Activated naive CD4-positive, alpha-beta T cell (primary cell): ENCODE data around the gene PIK3CB.
"Not testable (repeated sequence)": the region's sequence is repeated elsewhere in the genome, so short reads cannot be mapped to it uniquely, and the experiment has no call there.

ENCODE experiments used
- DNase-seq, 4 experiments: peaks; one replicate each; lab custom pipeline; 2025; lab: John Stamatoyannopoulos, UW

Gene PIK3CB

DNA sequence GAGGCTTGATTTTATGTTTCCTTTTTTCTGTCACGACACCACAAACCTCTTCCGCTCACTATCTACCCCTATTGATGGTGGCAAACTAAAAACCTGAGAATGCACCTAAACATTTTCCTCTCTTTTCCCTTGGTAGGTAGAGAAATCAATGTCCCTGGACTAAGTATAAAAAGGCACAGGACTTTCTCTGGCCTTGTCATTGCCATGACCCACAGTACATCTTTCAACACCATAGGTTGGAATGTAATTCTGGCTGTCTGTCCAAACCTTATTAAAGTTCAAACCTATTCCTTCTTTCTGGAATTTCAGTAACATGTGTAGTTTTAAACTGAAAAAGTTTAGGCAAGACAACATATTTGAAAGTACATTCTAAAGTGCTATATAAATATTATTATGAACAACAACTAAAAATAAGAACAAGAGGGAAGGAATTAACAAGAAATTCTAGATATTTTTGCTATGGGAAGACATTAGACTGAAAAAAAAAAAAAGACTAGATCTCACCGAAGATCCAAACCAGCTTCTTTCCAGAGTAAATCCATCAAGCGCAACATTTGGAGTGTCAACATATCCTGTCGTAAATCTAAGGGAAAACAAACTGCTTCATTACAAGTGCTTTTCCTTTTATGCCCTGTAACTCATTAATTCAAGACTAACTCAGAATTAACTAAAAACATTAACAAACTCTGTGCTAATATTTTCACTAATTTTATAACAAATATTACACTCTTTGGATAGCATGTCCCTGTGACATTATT, 153.1 kb downstream of the PIK3CB start:
- no peak for DNase-seq

DNA sequence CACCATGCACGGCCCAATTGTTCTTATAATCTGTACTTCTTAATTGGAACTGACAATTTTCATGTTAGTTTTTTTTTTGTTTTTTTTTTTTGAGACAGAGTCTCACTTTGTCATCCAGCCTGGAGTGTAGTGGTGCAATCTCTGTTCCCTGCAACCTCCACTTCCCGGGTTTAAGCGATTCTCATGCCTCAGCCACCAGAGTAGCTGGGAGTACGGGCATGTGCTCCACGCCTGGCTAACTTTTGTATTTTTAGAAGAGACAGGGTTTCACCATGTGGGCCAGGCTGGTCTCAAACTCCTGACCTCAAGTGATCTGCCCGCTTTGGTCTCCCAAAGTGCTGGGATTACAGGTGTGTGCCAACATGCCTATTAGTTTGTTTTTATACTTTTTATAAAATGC, 153.8 kb downstream of the PIK3CB start:
- not testable (repeated sequence) for DNase-seq

DNA sequence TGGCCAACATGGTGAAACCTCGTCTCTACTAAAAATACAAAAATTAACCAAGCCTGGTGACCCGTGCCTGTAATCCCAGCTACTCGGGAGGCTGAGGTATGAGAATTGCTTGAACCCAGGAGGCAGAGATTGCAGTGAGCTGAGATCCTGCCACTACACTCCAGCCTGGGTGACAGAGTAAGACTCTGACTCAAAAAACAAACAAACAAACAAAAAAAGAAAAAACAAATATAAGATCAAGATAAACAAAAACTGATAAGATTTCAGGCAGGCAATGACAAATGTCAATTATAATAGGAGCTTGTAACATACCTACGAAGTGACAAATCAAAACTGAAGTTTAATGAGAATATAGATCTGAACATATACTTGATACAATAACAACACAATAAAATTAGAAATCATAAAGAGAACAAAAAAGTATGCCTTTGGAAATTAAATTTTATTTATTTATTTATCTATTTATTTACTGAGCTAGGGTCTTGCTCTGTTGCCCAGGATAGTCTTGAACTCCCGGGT, 155.8 kb downstream of the PIK3CB start:
- DNase-seq = no peak

DNA sequence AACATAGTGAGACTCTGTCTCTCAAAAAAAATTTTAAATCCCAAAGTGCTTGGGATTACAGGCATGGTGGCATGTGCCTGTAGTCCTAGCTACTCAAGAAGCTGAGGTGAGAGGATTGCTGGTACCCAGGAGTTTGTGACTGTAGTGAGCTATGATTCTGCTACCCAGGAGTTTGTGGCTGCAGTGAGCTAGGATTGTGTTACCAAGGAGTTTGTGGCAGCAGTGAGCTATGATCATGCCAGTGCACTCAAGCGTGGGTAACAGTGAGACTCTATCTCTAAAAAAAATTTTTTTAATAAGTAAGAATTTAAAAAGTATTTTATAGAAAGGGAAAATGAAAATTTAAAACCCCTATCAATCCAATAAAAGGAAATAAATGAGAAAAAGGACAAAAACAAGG, 156.6 kb downstream of the PIK3CB start:
- no peak for DNase-seq

DNA sequence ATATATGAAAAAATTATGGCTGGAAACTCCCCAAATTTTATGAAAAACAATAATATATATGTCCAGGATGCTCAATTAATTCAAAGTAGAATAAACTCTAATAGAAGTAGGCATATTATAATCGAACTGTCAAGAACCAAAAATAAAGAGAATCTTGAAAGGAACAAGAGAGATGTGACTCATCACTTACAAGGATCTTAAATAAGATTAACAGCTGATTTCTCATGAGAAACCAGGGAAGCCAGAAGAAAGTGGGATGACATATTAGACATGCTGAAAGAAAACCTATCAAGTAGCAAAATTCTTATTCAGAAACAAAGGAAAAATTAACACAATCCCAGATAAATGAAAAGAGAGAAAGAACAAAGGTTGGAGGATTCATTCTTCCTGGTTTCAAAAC, 159.3 kb downstream of the PIK3CB start:
- DNase-seq = no peak

DNA sequence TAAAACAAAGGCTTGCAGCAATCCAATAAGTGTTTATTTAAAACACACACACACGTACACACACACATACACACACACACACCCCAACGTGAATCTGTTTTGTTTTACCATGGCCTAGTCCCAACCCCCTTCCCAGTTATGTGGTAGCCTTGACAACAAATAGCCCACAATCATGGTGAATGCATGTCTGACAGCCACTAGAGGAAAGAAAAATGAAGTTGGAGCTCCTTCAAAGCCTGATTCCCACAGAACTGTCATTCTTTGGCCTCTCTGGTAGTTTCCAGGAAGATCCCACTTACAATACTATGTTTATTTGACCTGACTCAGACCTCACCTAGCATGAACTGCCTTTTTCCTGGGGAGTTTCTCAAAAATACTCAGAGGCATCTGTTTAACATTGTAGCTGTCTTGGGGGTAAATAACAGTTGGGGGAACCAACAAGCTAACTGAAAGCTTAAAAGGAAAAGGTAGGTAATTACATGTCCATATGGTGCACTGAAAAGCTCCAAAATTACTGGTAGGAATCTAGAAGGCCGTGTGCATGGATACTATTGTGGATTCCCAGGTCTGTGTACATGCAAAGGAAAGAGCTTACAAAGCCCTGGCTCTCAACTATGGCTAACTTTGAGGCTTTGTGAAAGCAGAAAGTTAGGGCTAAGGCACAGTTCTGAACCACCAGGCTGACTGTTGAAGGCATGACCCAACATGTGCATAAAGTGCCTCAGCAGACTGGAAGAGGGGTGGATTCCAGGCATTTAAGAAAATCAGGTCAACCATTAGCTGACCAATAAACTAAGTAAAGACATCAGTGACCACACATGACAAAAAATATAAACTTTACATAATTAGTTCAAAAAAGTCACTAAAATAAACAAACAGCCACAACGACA, 160.8 kb downstream of the PIK3CB start:
- no peak for DNase-seq

DNA sequence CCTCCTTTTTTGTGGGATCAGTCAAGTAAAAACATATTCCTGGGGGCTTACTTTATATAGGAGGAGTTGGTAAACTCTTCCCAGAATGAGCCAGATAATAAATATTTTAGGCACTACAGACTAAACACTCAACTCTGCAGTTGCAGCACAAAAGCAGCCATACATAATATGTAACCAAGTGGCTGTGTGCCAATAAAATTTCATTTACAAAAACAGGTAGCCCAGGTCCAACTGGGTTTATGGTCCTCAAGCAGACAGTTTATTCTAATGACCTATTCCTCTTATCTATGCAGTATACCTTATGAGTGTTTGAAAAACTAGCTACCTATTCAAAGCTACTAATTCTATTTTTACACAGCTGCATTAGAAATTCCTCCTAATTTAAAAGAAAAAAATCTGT, 164.3 kb downstream of the PIK3CB start:
- DNase-seq = no peak

DNA sequence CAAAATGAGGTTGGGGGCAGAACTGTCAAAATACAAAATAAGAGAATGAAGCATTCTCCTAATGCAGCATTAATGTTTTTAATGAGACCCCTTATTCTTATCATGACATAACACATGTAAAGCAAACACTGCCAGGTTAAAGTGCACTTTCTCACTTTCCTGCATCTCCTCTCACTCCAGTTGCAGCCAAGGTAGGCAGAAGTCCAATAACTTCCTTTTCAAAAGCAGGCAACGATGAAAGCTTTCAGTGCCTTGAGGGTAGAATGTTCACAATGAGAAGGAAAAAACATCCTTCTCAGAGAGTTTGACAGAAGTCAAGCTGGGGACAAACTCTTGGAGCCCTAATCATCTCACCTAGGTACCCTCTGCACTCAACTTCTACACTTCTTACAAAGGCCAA, 166.6 kb downstream of the PIK3CB start:
- DNase-seq = no peak

DNA sequence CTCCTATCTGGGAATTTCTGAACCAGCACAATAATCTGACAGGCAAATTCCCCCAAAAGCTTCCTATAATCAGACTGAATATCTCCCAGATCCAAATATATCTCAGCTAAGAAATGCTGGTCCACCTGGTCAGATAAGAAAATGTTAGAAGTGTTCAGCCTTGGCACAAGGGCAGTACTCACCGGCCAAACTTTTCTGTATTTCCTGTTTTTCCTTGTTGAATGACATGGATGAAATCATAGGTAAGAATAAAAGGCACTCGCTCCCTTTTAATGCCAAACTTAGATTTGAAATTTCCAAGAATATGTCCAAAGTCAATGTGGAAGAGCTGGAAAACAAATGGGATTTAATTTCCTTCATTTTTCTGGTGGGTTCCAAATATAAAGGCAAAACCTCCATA, 177.2 kb downstream of the PIK3CB start:
- no peak for DNase-seq

DNA sequence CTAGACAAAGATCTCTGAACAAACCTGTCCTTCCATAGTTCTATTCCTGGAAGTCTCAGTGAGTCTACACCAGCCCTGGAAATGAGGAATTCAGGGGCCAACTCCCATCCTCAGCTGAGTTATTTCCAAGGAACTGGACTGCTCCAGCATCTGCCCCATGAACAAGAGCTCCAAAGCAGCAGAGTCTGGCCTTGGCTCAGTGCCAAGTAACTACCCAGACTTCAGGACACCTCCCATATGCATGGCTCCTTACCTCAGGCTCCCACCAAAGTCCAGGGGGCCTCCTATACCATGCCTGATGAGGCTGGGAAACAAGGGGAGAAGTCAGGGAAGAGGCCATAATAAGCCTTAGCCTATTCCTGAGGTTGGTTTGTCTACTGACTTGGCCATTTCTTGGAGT, 181.2 kb downstream of the PIK3CB start:
- no peak for DNase-seq

DNA sequence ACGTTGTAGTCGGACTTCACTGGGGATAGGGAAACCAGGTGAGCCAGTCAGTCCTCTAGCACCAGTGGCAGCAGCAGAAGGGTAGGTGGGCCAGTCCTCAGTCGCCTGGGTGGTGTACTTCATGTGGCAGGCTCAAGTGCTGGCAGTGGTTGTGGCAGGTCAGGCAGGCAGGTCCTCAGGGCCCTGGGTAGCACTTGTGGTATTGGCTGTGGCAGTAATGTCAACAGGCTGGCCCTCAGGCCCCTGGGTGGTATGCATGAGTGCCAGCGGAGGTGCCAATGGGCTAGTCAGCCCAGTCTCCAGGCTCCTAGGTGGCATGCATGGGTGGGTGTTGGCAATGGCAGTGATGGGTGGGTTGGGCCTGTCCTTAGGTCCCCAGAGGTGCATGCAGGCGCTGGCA, 185.6 kb downstream of the PIK3CB start:
- DNase-seq = no peak

DNA sequence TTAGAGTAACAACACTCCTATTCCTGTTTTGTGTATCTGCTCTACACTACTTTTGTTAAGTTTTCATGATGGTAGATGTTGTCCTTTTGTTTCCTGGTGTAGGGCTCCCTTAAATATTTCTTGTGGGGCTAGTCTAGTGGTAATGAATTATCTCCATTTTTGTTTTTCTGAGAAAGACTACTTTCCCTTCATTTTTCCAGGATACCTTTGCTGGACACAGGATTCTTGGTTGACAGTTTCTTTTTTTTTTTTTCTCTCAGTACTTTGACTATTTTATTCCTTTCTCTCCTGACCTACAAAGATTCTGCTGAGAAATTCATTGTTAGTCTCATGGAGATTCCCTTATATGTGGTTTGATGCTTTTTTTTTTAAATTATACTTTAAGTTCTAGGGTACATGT, 188.2 kb downstream of the PIK3CB start:
- DNase-seq = no peak

DNA sequence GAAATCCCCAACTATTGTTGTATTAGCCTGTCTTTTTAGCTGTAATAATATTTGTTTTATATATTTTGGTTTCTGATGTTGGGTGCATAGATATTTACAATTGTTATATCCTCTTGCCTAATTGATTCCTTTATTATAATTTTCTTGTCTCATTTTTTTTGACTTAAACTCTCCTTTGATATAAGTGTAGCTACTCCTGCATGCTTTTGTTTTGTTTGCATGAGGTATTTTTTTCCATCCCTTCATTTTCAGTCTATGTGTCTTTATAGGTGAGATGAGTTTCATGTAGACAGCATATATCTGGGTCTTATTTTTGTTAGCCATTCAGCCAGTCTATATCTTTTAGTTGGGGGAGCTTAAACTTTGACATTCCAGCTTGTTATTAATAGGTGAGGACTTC, 188.7 kb downstream of the PIK3CB start:
- no peak for DNase-seq

DNA sequence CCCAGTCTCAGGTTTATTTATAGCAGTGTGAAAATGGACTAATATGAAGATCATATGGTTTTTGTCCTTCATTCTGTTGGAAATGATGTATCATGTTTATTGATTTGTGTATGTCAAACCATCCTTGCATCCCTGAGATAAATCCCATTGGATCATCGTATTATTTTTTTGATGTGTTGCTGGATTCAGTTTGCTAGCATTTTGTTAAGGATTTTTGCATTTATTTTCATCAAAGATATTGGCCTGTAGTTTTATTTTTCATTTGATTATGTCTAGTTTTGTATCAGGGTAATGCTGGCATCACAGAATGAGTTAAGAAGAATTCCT, 191.8 kb downstream of the PIK3CB start:
- no peak for DNase-seq

DNA sequence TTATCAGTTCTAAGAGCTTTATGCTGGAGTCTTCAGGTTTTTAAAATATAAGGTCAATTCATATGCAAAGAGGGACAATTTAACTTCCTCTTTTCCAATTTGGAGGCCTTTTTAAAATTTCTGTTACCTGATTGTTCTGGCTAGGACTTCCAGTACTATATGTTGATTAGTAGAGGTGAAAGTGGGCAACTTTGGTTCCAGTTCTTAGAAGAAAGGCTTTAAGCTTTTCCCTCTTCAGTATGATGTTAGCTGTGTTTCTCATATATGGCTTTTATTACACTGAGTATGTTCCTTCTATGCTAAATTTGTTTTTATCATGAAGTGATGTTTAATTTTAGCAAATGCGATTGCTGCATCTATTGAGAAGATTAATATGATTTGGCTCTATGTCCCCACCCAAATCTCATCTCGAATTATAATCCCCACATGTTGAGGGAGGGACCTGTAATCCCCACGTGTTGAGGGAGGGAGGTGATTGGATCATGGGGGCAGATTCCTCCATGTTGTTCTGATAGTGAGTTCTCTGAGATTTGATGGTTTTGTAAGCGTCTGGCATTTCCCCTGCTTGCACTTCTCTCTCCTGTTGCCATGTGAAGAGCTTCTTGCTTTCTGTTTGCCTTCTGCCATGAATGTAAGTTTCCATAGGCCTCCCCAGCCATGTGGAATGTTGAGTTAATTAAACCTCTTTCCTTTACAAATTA, 192.4 kb downstream of the PIK3CB start:
- DNase-seq = no peak

DNA sequence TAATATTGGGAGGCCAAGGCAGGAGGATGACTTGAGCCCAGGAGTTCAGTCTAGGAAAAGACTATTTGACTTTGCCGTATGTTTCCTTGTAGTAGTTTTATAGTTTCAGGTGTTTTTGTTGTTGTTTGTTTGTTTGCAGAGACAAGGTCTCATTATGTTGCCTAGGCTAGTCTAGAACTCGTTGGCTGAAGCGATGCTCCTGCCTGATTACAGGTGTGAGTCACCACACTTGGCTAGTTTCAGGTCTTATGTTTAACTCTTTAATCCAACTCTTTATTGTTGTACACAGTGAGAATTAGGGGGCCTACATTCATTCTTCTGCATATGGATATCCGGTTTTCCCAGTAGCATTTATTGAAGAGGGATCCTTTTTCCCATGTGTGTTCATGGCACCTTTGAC, 194.2 kb downstream of the PIK3CB start:
- DNase-seq = no peak

DNA sequence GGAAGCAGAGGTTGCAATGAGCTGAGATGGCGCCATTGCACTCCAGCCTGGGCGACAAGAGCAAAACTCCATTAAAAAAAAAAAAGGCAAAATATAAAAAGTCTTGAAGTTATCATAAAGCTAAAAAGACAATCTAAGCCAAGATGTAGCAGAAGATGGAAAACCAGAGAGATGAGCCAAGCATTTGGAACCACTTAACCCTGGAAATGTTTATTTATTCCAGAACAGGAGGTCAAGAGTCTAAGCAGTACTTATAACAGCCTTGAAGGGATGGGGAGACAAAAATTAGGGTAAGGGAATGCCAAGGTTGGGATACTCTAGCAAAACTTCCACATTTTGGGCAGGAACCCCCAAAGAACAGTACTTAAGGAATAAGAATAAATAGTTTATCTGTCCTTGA, 196.1 kb downstream of the PIK3CB start:
- no peak for DNase-seq

DNA sequence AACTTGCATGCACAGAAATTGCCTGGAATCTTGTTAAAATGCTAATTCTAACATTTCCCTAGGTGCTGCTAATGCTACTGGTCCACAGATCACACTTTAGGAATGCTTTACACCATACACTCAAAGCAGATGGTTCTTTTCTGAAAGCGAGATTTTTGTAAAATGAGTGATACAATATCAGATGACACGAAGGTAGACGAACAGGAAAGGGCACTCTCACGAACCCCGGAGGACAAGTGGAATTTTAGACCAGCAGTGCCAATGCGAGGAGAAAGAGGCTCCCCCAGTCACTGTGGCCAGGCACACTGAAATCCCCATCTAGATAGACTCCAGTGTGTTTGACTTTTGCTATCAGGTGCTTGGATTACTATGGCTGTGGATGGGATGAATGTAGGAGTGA, 205.2 kb downstream of the PIK3CB start:
- DNase-seq = no peak

DNA sequence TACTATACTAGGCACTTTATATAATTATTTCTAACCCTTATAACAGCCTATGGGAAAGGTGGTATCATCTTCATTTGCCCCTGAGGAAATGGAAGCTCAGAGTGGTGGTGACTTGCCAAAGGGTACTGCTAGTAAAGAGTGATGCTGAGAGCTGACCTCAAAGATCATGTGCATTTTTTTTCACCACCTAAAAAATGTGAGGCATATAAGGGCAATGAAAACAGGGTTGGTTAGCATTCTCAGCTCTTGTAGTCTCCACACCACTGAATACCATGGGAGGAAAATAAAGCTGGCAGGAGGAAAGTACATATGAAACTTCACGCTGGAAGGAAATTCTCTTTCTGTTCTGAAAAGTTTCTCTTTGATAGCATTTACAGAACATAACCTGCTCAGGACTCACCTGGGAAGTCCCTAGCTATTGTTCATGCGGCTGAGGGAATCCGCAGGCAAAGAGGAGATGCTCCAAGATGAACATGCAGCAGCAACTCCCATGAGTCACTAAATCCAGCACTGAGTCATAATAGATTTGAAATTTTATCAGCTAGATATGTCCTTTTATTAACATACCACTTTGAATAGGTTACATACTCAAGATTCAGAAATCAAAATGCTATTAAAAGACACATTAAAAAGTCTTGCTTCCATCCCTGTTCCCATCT, 208.9 kb downstream of the PIK3CB start:
- no peak for DNase-seq

DNA sequence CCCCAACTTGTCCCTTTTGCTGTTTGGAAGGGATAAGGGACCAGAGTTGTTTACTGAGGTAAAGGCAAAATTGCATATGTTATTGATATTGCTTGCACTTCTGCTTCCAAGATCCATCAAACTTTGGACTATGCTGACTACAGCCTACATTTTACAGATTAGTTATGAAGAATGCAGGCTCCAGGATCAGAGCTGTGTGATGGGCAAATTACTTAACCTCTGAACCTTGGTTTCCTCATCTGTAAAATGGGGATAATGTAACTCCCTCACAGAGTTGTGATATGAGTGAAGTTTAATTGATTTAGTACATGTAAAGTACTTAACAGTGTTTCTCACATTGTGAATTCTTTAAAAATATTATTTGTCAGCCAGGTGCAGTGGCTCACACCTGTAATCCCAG, 210.2 kb downstream of the PIK3CB start:
- DNase-seq = no peak

DNA sequence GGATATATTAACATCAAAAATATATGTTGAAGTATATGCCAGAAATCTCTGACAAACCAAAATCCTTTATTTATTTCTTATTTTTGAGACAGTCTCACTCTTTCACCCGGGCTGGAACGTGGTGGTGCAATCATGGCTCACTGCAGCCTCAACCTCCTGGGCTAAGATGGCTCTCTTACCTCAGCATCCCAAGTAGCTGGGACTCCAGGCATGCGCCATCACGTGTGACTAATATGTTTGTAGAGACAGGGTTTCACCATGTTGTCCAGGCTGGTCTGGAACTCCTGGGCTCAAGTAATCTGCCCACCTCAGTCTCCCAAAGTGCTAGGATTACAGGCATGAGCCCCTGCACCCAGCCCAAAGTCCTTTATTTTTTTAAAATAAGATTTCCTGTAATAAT, 214.3 kb downstream of the PIK3CB start:
- no peak for DNase-seq

DNA sequence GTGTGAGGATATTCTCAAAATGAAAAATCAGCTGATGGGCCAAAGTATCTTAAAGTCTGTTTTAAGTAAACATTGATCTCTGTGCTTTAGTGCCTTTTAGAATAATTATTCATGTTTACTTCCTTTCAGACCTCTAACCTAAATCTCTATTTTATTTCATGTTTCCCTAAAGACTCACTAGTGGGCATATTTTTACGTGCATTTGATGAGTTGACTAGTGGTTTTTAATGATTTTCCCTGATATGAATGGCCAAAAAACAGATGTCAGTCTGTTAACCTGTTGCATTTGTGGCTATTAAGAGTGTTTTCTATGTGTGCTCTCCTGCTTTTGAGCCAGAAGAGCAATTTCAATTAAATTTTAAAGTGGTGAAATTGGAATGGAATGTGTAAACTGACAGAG, 219.3 kb downstream of the PIK3CB start:
- no peak for DNase-seq
